NCI-H748 (cell line): Measurements from ENCODE around the gene ANOS1.
A peak's percentile ranks its signal among the peaks of the same experiment; 100 is the strongest.

ENCODE experiments used
- DNase-seq: peaks from one replicate; lab custom pipeline; 2025; ENCODE audit not compliant: unreplicated experiment; lab: John Stamatoyannopoulos, UW

Gene ANOS1

GRCh38 chrX:8717354-8717753 lies 14.6 kb downstream of the ANOS1 start:
- DNase-seq: no peak

DNA sequence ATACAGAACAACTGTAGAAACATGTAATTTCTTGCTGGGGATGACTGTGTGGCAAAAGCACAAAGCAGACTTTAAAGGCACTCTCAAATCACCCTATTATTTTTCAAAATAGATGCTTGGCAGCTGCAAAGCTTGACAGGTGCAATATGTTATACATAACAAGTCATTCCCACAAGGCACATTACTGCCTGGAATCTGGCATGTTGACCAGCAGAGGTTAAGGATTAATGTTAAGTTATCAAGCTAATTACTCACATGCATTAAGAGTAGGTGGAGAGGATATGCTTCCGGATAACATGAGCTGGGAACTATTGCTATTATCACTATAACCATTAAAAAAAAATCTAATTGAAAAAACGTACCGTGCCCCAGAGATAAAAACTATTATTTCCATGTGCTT lies 17.8 kb downstream of the ANOS1 start:
- peak; percentile 83 for DNase-seq

DNA sequence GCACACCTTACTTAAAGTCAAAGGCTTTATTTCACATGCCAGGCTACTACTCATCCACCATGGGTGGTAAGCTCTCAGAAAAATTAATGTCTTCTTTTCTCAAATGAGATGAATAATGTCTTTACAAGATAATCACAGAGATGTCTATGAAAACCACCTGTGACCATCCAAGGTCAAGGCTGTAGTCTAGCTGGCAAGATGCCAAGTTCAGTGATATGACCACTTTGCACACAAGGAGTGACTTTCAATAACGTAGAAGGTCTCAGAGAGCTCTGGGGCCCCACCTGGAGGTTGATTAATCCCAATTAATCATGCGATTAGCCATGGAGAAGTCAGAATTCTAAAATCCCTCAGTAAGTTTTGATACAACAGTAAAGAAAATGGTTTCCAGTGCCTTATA lies 20.5 kb downstream of the ANOS1 start:
- peak; percentile 43 for DNase-seq

GRCh38 chrX:8704184-8704583 lies 27.8 kb downstream of the ANOS1 start:
- DNase-seq: no peak

DNA sequence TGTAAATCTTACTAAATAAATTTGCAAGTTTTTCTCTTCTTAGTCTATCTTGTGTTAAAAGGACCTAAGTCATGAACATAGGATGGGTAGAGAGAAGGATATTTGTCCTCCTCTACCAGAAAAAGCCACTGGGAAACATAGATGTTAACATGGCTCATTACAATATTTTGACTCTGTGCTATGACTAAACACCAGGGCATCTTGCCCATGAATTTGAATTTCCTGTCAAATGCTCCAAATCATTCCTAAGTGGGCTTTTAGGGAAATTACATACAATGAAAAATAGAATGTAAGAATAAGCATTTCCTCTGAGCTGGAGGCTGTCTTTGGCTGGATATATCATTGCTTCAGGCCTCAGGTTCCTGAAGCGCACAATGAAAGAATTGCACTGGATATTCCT lies 39.1 kb downstream of the ANOS1 start:
- no peak for DNase-seq

GRCh38 chrX:8689473-8689872 lies 42.5 kb downstream of the ANOS1 start:
- no peak for DNase-seq

DNA sequence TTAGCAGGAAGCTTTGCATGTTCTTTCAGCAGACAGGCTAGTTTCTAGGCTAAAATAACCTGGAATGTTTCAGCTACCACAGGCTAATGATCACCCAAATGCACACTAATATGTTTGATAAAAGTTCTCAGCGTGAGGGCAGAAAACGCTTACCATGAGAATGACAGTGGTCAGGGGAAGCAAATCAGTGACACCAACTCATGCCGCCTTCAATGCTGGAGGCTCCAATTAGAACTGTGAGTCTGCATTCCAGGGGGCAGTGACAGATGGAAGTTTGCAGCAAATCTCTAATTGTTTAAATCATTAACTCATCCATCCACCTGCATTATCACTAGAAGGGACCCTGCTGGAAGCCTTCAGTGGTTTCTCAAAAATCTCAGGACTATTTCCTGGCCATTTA lies 43.2 kb downstream of the ANOS1 start:
- DNase-seq: no peak

DNA sequence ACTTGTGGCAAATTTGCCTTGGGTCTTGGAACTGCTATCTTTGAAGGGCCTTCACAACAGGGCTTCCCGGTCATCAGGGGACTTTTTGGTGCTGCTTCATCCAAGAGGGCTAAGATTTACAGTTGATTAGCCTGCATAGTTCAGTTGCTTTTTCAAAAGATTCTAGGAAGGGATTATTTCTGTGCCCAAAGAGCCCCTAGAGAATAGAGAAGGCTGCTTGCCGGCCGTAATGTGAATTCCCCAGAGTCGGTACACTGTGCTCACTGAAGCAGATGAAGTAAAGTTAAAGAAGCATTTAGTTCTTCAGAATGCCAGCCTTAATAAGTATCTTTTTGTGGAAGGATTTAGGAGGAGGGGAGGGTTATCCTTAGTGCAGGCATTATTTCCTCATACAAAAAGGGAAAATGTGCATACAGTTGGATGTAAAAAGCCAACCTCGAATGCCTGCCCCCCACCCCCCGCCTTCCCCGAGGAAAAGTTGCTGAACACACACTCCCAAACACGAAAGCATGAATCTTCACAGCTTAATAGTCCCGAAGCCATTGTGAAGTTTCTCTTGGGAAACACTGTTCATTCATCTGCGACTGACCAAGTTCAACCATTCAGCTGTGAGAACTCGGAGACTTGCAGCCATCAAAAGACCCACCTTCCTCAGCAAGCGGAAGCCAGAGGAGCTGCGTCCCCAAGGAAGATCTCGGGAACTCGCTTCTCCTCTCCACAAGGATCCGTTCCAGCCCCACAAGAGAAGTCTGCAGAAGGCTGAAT lies 47.6 kb downstream of the ANOS1 start:
- no peak for DNase-seq

GRCh38 chrX:8683687-8684086 lies 48.2 kb downstream of the ANOS1 start:
- no peak for DNase-seq

- no peak for DNase-seq
Observed at GRCh38 chrX:8679550-8679949, 52.4 kb downstream of the ANOS1 start.

- no peak for DNase-seq
Observed at GRCh38 chrX:8675006-8675630, 56.8 kb downstream of the ANOS1 start.

- DNase-seq: no peak
Observed at GRCh38 chrX:8673201-8673600, 58.7 kb downstream of the ANOS1 start.

DNA sequence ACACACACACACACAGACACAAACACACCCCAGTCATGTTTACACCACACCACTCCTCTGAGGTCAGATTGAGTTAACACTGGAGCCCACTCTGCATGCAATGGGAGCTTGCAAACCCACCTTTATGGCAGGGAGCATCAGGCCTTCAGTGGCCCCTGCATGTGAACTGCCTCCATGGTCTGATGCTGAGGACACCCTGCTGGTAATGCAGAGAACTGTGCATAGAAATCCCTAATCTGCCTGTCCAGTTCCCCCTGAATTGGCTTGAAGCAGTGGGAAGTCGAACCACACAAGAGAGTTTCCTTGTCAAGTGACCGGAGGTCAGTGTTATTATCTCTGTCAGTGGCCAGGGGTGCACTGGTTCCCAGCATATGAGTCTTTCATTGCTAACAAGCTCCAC lies 59.8 kb downstream of the ANOS1 start:
- DNase-seq: no peak

DNA sequence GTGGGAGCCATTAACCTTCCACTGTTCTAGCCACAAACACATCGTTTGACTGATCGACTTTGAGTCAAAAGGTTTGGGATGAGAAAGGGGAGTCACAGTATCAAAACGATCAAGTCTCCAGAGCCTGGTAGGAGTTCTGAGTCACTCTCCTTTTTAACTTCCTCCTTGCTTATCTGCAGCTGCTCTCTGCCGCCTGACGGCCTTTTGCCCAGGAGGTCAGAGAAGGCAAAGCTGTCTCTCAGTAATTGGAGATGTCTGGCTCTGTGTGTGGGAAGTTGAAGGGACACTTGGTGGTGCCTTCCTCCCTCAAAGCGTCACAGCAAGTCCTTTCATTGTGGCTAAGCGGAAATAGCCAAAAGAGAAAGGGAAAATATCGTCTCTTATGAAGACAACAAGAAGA lies 63.1 kb downstream of the ANOS1 start:
- no peak for DNase-seq

- no peak for DNase-seq
Observed at GRCh38 chrX:8663325-8663724, 68.6 kb downstream of the ANOS1 start.

DNA sequence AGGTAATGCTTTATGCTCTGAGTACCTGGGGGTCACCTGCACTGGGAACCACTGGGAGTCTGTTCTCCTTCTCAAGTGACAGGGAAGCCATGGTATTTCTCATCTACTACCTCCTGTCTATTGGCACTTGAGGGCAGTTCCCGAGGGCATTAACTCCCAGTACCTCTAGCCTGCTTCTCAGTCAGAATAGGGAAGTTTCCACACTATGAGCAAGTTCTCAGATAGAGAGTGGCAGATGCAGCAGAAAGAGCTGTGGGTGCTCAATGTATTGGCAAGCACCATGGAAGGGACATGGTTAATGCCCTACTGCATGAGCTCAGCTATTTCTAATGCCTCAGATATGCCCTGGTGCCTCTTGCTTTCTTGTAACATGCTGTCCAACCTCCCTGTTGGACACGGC lies 74.1 kb downstream of the ANOS1 start:
- no peak for DNase-seq

DNA sequence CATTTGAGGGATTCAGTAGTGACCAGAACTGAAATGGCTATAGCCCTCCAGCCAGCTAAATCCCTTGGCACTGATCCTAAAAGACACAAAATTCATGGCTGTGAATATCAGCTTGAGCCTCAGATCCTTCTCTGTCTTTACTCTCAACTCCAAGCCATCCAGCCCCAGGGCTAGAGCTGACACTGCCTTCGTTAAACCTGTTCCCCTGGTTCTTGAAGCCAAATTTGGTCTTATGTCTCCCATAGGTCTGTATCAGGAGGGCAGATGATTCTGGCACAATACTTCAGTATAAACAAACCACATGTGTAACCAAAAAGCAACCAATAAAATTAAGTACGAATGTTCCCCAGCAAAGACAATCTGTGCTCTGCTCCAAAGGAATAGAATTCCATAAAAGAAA lies 78.0 kb downstream of the ANOS1 start:
- peak; percentile 14 for DNase-seq

GRCh38 chrX:8649969-8650368 lies 82.0 kb downstream of the ANOS1 start:
- no peak for DNase-seq

DNA sequence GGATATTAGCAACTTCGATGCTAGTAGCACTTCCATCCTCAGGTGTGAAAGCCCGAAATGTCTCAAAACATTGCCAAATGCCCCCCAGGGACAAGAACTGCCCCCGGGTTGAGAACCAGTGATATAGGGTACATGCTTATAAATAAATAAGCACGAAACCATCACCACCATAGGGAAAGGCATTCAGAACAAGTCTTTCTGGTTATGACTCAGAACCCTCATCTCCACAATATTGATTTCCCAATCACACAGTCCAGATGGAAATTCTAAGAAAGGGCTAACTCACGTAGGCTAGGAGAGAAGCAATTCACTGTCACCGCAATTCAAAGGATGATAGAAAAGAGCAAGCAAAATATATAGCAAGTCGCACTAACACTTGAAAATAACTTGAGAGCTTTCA lies 84.8 kb downstream of the ANOS1 start:
- DNase-seq: no peak

- DNase-seq: no peak
Observed at GRCh38 chrX:8639949-8640475, 91.9 kb downstream of the ANOS1 start.

DNA sequence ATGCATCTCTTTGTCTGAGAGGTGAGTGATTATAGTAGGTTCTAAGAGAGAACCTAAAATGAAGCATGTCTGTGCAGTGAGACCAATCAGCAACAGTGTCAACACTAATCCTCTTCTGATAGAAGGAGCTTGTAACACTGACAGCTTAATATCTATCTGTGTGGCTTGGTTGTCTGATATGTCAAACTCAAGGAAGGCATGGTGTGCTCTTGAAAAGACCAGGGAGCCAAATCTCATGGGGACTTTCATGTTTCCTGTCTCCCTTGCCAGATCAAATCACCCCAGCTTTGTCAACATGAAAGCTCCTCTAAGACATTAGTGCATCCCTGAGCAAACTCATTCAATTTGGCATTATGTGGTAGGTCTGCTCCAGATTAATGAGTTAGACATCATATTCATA lies 95.4 kb downstream of the ANOS1 start:
- no peak for DNase-seq

- DNase-seq: no peak
Observed at GRCh38 chrX:8635812-8636211, 96.1 kb downstream of the ANOS1 start.

DNA sequence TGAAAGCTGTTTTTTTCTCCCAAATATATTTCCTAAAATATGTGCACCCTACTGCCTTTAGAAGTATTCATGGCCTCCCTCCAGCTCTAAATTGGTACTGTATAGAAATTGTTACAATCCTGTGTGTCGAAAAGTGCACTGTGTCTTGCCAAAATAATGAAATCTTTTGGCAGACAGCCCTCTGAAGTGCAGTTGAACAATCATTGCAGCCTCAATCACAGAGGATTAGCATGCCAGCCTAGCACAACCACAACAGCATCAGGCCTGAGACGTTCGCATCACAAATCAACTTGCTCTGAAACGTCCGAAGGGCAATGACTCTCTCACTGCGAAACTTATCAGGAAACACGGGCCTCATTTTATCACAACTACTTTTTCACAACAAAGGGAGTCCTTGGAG lies 99.0 kb downstream of the ANOS1 start:
- no peak for DNase-seq
